HEK293T (cell line): Measurements from ENCODE around the gene RALB.

Experiments
- FOXA1 ChIP-seq: fragments of 450-650 bp; IDR thresholded peaks from 2 replicates; pipeline ENCODE4 v1.6.1; 2016; ENCODE audit warnings: mild to moderate bottlenecking
- FOXM1 ChIP-seq: fragments of 450-650 bp; IDR thresholded peaks from 2 replicates; pipeline ENCODE4 v1.6.1; 2017; ENCODE audit warnings: mild to moderate bottlenecking, borderline replicate concordance
- TARDBP ChIP-seq: fragments of 450-650 bp; IDR thresholded peaks from 2 replicates; pipeline ENCODE4 v1.6.1; 2016

- TF ChIP-seq FOXM1 (no peak), TARDBP (no peak), FOXA1 (no peak)
Measured at GRCh38 chr2:120262761-120263428, 10.2 kb downstream of the RALB start.
